HL-60 (cell line): ENCODE measurements around the gene TP53TG5.

Experiments used
- DNase-seq, 2 experiments: peaks; one replicate each; pipeline ENCODE4 v3.0.0-alpha.2; 2010 to 2020; ENCODE audit warnings: low read depth in 1 of 2, low spot score in 1 of 2
- H3K27ac ChIP-seq: fragments of 250-450 bp; sonication (Bioruptor Pico); replicated peaks from 2 replicates; pipeline ENCODE4 v1.5.1; 2020; ENCODE audit warnings: mild to moderate bottlenecking, moderate library complexity
- H3K27me3 ChIP-seq: fragments of 250-450 bp; sonication (Bioruptor Pico); 2 replicates; pipeline ENCODE4 v1.5.1; 2021; ENCODE audit warnings: mild to moderate bottlenecking, moderate library complexity; ENCODE audit not compliant: insufficient read depth, poor library complexity, severe bottlenecking
- H3K4me3 ChIP-seq: replicated peaks from 2 replicates; pipeline ENCODE4 v1.5.1; 2011; ENCODE audit warnings: mild to moderate bottlenecking, control low read depth, low read length; ENCODE audit not compliant: insufficient read depth
- CTCF ChIP-seq: IDR thresholded peaks from one replicate; pipeline ENCODE4 v1.5.1; 2011; ENCODE audit warnings: low read length, control low read depth, inconsistent platforms; ENCODE audit not compliant: insufficient read depth
- GABPA ChIP-seq: IDR thresholded peaks from 2 replicates; pipeline ENCODE4 v1.6.1; 2012; ENCODE audit warnings: low read depth
- POLR2AphosphoS5 ChIP-seq: IDR thresholded peaks from 2 replicates; pipeline ENCODE4 v1.6.1; 2012; ENCODE audit warnings: low read depth
- REST ChIP-seq: IDR thresholded peaks from 2 replicates; pipeline ENCODE4 v1.6.1; 2012; ENCODE audit warnings: low read depth; ENCODE audit not compliant: insufficient replicate concordance
- SPI1 ChIP-seq: IDR thresholded peaks from 2 replicates; pipeline ENCODE4 v1.6.1; 2012; ENCODE audit warnings: low read depth, mild to moderate bottlenecking, borderline replicate concordance

TP53TG5 gene

GRCh38 chr20:45423700-45424099 lies 45.6 kb upstream of the TP53TG5 start:
- H3K27ac ChIP-seq = no peak overlapping the region
- no peak for DNase-seq
- H3K4me3 ChIP-seq = no peak overlapping the region
- no peaks in the 10 kb centered on the region for H3K27me3 ChIP-seq
- TF ChIP-seq SPI1 (no peak), CTCF (no peak), GABPA (no peak), REST (no peak), POLR2AphosphoS5 (no peak)

- Histone ChIP-seq H3K4me3 (no peak overlapping the region), H3K27me3 (no peaks in the 10 kb centered on the region), H3K27ac (no peak overlapping the region)
- no peak for TF ChIP-seq CTCF
- no peak for TF ChIP-seq POLR2AphosphoS5
- no peak for TF ChIP-seq GABPA
- no peak for TF ChIP-seq REST
- TF ChIP-seq SPI1 = no peak
- DNase-seq = no peak
These were observed 42.0 kb upstream of the TP53TG5 start for GRCh38 chr20:45420125-45420524.

GRCh38 chr20:45419188-45420091 lies 41.3 kb upstream of the TP53TG5 start:
- H3K27ac ChIP-seq = no peak overlapping the region
- no peak overlapping the region for H3K4me3 ChIP-seq
- no peaks in the 10 kb centered on the region for H3K27me3 ChIP-seq
- DNase-seq = no peak
- no peak for TF ChIP-seq POLR2AphosphoS5
- TF ChIP-seq GABPA = no peak
- no peak for TF ChIP-seq SPI1
- TF ChIP-seq REST = no peak
- no peak for TF ChIP-seq CTCF
